ENCODE measurements around the gene SAE1.
"Not testable (repeated sequence)": the region's sequence is repeated elsewhere in the genome, so short reads cannot be mapped to it uniquely, and the experiment has no call there.

SAE1 gene

DNA sequence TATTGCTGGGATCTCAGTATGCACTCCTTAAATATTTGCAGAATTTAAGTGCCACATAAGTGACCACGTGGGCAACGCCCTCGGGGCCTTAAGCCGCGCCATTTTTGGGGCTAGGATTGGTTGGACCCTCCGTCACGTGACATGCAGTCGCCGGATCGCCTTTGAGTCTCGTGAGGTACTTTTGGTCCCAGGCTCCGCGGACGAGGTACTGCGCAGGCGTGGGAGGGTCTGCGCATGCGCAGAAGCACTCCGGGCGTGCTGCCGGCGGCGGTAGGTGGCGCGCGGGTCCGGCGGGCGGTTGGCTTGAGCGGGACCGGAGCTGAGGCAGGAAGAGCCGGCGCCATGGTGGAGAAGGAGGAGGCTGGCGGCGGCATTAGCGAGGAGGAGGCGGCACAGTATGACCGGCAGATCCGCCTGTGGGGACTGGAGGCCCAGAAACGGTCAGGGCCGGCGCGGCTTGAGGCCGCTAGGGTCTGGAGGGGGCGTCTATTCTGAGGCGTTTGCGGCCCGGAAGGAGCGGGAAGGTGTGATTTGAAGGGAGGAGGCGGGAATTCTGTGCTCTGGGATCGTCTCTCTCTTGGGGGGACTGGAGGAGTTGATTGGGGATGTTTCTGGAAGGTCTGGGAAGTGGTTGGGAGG is at the start of gene SAE1:
Gene SAE1 (plus strand): TSS at position 247 of the 639 bp plus-strand sequence. CDS start 96 bp downstream, at position 343.
- DNase-seq, result peak; percentile 96

DNA sequence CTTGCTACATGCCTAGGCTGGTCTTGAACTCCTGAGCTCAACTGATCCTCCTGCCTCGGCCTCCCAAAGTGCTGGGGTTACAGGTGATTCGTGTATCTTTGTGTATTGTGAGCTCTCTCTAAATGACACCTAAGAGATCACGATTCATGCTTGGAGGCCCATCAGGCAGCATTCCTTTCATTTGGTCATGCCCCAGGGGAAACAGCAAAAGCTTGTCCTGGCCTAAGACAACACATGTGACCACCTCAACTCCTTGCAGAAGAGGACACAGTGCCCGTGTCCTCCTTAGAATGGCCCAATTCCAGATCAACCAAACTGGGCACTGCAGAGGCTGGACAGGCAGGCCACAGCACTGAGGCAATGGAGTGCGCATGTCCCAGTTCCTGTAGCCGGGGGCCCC is 49.5 kb upstream of the SAE1 start:
- no peak for DNase-seq

DNA sequence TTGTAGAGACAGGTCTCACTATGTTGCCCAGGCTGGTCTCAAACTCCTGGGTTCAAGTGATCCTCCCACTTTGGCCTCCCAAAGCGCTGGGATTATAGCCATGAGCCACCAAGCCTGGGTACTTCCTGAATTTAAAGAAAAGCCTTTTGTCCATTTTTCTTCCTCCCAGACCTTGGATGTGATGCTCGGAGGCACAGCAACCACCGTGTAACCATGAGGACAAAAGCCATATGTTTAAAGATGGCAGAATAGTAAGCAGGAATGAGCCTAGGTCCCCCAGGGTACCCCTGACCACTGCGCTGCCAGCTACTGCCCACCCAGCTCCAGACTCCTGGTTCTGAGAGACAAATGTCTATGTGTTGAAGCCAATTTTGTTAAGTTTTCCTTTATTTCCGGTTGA is 48.1 kb upstream of the SAE1 start:
- no peak for DNase-seq

DNA sequence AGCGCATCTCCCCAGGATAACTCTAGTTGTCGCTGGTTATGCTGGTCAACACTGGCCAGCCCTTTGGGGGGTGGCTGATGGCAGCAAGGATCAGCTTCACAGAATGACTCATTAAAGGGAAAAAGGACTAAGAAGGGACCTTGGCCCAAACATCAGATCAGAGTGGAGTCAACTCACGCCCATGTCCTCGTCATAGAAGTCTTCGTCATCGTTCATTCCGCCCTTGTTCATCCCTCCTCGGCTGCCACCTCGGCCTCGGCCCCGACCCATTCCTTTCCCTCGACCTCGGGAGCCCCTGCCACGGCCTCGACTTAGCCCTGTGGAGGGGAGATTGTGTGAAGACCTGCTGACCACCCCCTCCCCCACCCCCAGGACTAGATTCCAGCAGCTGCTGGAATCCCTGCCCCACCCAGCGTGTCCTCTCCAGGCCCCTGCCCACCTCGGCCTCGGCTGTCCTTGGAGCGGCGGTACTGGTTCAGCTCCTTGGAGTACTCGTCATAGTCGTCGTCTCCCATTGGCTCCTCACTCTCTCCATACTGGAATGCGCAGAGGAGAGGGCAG is 45.7 kb upstream of the SAE1 start:
- DNase-seq, result no peak

DNA sequence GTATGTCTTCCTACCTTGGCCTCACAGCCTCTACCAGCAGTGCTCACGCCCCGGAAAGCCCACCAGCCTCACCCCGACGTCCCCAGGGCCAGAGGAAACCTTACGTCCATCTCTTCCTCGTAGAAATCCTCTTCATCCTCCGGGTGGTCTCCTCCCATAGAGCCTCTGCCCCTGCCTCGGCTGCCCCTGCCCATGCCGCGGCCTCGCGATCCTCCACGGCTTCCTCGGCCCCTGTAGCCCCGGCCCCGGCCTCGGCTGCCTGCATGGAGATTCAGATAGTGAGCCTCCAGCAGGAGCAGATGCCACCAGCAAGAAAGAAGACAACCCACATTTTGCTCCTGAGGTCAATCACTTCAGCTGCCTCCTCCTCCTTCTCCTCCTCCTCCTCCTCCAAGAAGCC is 44.4 kb upstream of the SAE1 start:
- DNase-seq, result no peak

DNA sequence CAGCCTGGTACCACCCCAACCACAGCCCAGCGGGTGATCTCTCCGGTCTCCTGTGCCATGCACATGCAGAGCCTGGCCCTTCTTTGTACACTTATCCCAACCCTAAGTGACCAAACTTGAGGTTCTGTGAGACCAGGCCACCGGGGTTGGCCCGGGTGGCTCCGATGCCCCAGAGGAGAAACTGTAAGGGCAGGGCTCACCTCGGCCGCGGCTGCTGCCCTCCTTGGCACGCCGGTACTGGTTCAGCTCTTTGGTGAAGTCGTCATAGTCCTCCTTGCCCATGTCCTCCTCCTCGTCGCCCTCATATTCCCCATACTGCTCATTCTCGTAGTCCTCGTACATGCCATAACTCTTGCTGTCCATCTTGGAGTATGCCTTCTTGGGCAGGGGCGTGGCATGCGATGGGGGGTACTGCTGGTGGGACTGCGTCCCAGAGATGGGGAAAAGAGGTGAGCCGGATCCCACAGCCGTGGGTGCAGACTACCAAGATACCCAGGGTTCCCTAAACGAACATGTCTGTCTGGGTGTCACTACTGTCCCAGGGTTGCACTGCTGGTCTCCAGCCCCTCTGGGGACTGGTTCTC is 40.8 kb upstream of the SAE1 start:
- DNase-seq, result no peak

DNA sequence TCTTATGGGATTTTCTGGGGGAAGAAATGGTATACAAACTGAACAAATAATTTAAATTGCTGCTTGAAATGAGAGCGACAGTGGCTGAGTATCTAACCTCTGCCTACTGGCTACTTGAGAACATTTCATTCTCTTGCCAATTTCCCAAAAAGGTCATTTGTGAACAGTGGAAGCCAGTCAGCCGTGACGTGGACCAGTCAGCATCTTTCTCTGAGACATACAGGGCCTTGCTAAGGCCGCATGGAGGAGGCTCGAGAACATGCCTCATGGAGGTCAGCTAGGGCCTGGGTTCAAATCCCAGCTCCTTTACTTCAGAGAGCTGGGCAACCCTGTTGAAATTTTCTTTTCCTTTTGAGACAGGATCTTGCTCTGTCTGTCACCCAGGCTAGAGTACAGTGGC is 37.4 kb upstream of the SAE1 start:
- DNase-seq, result no peak

DNA sequence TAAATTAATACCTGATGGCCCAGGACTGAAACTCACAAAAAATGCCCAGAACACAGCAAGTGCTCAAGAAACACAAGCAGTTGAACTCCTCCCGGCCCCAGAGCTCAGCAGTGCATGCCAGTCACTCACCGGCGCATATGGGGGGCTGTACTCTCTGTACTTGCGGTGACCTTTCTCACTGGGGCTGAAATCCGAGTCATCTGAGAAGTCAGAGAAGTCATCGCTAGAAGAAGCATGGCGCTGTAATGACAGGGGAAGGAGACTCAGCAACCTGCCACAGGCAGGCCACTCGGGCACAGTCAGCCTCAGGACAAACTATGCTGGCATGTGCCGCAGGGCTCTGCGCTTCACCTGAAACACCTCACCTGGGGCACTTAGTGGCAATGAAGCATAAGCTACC is 36.8 kb upstream of the SAE1 start:
- DNase-seq, result peak; percentile 66

DNA sequence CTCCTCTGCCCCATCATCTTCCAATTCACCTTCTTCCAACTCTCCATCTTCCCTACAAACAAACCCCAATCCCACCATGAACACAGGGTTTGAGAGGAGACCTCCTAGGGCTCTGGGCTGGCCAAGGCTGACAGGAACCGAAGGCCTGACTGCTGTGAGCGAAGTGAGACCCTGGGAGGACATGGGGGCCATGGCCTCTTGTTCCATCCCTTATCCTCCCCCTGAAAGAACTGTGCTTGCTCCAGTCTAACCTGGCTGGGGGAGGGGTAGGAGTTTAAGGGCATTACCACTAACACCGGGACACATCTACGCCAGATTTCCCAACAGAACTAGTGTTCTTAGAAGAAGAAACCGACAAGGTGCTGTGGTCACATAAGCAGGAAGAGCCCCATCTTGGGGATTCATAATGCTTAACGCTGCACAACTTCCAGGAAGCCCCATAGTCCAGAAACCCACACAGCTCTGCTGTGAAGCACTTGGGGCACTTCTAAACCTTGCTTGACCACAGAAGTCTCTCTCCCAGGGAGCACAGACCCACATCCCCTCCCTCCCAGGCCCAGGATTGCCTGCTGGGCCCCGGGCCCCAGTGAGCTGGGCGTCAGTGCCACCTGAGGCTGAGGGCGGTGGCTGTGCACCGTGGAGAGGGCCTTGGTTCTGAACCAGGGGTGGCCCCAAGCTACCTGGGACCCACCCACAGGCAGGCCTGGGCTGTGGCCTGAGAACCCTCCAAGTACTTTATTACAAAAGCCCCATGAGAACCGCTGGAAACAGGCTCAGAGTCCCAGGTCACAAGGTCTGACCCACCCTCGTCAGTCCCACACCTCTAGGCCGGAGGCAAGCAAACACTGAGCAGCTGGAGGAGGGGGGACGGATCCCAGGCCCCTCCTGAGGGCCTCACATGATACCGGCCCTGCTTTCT is 35.8 kb upstream of the SAE1 start:
- peak; percentile 82 for DNase-seq

DNA sequence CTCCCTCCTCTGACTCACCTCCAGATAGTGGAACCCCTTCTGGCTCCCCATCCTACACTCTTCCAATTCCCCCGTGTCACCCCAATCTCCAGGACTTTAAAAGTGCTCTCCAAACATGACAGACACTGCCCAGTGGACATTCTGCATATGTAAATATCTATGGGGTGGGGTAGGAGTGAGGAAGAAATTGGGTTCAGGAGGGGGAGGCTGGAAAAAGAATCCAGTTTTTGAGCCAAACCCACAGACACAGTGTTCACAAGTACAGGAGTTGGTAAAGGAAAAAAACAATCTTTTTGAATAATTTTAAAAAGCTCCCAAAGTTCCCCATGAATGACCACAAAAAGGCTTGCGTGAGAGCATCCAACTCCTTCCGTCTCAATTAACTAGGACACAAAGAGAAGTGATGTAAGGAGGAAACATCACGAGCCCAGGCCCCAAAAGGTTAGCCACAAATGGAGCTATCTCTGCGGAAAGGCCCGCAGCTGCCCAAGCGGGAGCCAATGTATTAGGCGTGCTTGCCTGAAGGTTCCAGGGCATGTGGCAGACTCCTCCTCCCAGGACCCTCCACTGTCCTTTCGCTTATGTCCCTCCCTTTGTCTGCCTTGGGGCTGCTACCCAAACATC is 35.0 kb upstream of the SAE1 start:
- no peak for DNase-seq

DNA sequence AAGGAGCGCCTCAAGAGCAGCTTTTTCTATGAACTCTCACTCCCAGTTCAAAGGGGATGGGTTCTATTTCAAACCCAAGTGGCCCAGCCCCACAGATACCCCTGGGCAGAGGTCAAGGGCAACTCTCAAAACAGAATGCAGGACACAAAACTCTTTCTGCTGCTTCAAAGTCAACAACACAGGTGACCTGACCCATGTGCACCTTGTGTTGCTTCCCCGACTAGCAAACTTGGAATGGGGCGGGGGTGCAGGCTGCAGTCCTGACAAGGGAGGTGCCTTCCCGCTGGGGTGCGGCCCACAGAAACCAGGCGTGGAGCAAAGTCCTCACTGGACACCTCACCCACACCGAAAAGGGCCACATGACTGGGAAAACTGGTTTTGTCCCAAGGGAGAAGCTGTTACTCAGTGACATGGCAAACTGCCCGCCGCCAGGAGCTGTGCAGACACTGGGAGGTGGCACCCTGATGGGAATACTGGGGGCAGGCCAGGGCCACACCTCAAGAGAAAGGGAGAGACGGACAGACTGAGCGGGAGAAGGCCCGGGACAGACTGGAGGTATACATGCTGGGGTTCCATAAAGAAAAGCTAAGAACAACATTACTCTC is 34.4 kb upstream of the SAE1 start:
- no peak for DNase-seq

DNA sequence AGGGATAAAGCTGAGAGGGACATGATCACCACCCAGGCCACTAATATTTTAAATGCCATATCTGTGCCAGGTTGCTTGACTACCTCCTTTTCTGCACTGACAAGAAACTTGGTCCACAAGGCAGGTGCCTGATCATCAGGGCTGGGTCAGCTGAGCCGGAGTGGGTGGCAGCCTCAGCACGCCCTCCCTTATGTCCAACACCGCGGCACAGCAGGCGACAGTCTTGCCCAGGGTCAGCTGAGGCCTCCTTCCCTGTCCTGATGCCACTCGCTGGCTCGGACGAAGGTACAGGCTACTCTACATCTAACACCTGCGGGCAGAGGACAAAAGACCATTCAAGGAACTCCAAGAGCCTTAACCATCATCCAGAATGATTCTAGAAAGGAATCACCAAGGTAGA is 33.9 kb upstream of the SAE1 start:
- no peak for DNase-seq

DNA sequence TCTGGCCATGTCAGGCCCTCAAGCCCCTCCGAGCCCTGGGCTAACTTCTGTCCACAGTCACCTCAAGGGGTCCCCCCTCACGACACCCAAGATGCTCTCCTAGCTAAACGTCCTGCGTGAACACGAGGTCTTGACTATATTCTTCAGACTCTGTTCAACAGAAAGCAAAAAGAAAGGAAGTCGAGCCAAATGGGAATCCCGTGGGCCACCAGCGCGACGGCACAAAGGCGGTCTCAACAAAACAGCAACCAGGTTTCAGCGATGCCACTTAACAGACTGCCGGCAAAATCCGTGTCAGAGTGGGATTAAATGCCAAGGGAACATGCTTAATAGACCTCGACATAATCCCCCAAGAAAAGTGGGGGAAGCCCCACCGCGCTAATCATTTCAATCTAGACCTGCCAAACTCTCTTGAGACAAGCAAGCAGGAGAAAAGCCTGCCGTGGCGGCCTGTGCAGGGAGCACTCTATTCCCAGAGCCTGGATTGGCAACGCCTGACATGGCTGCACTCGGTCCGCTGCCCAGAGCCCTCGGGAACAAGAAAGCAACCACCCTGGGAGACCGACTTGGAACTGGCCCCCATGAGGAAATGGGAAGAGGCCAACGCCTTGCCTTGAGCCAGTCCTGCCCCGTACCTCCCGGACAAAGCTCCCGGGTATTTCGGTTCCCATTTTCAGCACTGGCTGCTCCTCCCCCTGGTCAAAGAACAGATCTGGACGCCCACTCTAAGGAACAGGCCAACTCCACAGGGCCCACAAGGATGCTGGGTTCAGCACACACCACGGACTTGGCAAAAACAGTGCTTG is 33.0 kb upstream of the SAE1 start:
- DNase-seq, result no peak

DNA sequence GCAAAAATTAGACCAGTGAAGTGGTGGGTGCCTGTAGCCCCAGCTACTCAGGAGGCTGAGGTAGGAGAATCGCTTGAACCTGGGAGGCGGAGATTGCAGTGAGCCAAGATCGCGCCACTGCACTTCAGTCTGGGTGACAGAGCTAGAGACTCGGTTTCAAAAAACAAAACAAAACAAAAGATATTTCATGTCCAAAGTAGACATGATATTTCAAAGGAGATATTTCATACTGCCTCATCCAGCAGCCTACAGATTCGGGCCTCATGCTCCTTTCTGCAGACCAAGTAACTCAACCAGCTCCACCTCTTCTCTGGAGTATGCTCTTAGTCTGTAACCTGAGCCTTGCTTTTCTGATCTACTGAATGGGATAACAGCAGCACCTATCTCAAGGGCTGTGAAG is 32.0 kb upstream of the SAE1 start:
- DNase-seq, result no peak

DNA sequence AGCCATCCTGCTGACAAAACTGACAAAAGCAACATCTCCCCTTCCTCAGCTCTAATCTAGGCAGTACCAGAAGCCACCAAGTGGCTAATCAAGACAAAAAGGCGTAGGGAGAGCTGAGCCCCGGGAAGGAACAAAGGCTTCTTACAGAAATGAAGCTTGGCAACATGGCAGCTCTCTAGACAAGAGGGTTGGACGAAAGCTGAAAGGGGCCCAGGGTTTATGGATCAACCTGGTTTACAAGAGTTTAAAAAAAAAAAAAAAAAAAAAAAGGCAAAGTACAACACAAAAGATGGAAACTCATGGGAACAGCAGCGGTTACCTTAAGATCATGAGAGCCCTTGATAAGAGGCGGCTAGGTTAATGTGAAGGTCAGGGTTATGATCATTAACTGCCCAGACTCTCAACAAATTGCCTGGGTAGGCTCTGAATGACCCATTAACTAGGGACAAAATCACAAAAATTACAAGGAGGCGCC is 31.0 kb upstream of the SAE1 start:
- no peak for DNase-seq

DNA sequence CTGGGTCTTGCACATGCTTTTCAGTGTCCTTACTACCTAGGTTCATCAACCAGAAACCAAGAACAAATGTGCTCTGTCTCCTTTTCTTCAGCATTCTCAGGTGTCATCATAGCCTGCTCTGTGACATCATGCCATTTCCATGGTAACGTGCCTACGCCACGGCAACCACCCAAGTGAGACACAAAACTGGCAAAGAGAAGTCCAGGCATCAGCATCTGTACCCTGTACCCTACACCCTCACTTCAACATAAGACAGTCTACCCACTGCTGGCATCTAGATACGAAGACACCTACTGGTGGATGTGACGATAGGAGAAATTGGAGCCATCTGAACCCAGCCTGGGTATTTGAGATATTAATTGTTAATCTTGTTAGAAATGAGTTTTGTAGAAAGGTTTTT is 30.3 kb upstream of the SAE1 start:
- no peak for DNase-seq

DNA sequence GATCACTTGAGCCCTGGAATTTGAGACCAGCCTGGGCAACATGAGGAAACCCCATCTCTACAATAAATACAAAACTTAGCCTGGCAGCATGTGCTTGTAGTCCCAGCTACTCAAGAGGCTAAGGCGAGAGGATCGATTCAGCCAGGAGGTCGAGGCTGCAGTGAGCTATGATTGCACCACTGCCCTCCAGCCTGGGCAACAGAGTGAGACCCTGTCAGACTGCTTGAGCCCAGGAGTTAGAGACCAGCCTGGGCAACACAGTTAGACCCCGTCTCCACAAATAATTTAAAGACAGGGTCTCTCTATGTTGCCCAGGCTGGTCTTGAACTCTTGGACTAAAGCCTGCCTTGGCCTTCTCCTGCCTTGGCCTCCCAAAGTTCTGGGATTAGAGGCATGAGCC is 29.5 kb upstream of the SAE1 start:
- DNase-seq, result not testable (repeated sequence)

DNA sequence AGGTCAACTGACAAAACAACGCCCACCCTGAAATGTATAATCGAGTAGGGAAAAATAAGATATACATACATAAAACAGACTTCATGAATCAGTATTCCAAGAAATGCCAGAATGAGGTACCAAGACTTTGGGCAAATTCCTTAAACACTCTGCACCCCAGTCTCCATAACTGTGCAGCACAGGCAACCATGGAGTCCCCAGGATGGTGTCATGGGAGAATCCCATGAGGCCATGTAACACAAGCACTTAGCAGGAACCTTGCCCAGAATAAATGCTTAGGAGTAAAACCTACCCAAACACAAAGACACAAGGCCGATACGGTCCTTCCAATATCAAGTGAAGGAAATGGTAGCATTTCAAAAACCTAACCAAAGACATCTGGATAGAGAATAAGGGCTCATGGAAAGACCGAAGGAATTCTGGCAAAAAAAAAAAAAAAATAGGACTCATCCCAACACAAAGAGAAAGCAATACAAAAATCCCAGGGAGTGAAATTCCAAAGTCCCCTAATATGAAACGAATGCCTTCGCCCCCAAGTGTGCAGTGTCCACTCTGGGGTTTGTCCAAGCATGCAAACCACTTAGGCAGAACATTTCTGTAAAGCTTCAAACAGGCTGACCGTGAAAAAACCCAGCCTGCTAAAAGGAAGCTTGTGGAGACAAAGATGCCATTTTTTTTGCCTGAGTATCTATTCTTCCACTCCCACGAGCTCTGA is 28.1 kb upstream of the SAE1 start:
- no peak for DNase-seq

DNA sequence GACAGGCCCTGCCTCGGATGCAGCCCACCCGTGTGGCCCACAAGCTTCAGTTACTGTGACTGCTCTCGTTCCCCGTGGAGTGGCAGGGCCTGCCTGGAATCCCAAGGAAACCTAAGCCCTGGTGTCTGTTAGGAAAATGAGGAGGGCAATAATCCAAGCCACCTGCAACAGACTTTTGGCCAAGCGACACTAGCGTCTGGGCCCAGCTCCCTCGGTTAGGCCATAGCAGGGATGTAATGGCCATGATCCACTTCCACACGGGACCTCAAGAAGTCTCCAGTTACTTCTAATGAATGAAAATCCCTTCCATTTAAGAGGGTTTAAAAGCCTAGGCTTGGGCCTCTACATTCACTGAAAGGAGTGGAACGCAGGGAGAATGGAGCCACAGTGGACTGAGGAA is 26.0 kb upstream of the SAE1 start:
- DNase-seq, result no peak

DNA sequence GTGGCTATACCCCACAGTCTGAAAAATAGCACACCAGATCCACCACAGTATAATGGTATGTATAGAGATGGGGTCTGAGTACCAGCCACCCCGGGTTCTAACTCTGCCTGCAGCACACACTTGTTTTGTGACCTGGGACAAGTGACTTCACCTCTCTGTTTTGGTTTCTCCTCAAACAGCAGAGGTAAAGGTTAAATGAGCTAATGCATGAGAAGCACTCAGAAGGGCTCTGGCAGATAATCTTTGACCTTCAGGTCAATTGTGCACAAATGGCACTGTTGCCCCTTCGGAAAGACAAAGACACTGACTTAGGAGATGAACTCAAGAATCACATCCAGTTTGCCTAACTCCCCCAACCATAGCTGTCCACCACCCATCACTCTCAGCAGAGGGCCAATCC is 24.8 kb upstream of the SAE1 start:
- no peak for DNase-seq

DNA sequence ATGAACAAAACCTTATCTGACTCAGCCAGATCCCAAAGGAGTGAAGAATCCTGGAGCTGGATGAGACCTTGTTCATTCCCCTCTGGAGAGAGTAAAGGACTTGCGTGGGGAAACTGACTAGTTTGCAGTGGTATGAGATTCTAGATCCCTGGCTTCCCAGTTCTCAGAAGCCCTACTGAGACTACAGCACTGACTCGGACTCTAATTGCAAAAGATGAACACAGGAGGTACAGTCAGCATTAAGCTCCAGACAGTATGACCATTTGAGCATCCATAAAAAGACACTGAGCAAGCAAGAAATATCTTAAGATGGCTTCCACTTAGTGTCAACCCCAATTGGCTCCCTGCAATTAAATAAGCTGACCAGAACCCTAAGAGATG is 23.8 kb upstream of the SAE1 start:
- no peak for DNase-seq

Data from activated CD8-positive, alpha-beta memory T cell treated with anti-CD3 and anti-CD28 coated beads for 24 hours (primary cell).